Measurements from ENCODE around the gene SYTL3. TPM values are rescaled to one million over a fixed set of nuclear protein-coding genes. Genes with fewer than 3 reads are reported as not detected.

SYTL3 gene
- total and polyA plus RNA-seq, 10 of the 15 experiments (the other 5 are each of a cell fraction or from before 2014, with no cell fraction given): 3.3 to 12.1 (median 6.9) TPM

DNA sequence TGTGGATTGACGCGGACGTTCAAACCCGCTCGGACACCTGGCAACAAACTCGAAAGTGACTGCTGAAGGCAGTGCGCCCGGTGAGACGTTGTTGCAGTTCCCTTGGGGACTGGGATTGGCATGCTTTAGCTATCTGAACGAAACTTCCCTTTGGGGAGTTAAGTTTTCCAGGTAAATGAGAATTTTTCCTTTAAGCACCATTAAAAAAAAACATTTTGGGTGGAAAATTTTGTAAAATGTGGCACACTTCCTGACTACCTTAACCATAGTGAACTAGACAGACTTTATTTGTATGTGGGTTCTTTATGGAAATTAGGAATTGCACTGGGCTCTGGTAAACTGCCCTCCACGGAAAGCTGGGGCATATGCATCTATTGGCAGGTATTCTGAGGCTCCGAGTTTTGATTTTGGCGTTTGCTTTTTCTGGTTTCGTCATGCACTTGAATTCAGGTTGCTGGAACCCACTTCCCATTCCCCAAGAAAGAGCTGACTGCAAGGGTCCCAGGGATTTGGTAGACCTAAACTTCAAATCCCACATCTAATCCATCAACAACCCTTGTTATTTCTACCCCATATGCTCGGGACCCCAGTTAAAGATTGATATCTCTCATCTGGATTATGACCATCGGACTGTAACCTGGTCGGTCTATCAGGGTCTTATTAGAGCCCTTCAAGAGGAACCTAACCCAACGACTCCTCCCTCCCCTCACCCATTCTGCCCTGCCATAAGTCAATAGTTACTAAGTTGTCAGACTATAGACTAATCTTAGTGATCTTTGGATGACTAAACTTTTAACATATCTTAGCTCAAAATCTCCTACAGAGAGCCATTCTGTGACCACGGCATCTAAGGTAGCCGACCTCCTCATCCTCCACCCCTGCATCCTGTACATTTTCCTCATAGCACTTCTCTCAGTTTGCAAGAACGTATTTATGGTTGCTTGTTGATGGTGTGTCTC, 4.5 kb upstream of the SYTL3 start:
- Histone ChIP-seq H3K4me3 (peak overlapping the region; percentile 81), H3K27ac (ENCODE audit: control insufficient read depth, insufficient read depth) (peak overlapping the region; percentile 82), H3K4me2 (ENCODE audit: control insufficient read depth, insufficient read depth) (peak overlapping the region; percentile 92), H3K4me1 (ENCODE audit: control insufficient read depth, insufficient read depth, low read length) (peaks cover 29% of the 10 kb centered on the region), H3K36me3 (ENCODE audit: control insufficient read depth in 2 of 2, insufficient read depth in 2 of 2, low read length in 1 of 2) (no peaks in the 10 kb centered on the region), H3K27me3 (replicated peaks in 1 of 2; ENCODE audit: control insufficient read depth in 2 of 2, insufficient read depth in 2 of 2, low read length in 1 of 2) (no peaks in the 10 kb centered on the region), H3K9ac (ENCODE audit: control insufficient read depth, insufficient read depth, low read length) (peak overlapping the region; percentile 87), H3K9me3 (replicated peaks; ENCODE audit: control insufficient read depth, insufficient read depth, low read length) (no peaks in the 10 kb centered on the region), H3K79me2 (ENCODE audit: control insufficient read depth, insufficient read depth, low read length) (peaks cover 32% of the 10 kb centered on the region), H2AFZ (ENCODE audit: control insufficient read depth, low read depth, low read length) (peak overlapping the region; percentile 86), H4K20me1 (ENCODE audit: control insufficient read depth, insufficient read depth) (no peaks in the 10 kb centered on the region)
- intact Hi-C loops (cut with micrococcal nuclease; ENCODE audit: unreplicated experiment) (loop anchor here (5.0 kb wide), 2 partner anchors 47 to 172 kb away; partner anchors contain the start of gene EZR), in situ Hi-C loops (cut with MboI) (no loop called here)
- CTCF ChIA-PET: interaction anchor here (0.7 to 10.4 kb wide), 10 partner anchors 8 to 431 kb away, joined by 3 to 72 read pairs (median 8); no protein-coding TSS in a partner anchor
- SMC1A ChIA-PET (ENCODE audit: uncharacterized antibody, unreplicated experiment): interaction anchor here (0.7 to 5.4 kb wide), 9 partner anchors 8 to 427 kb away, joined by 3 to 41 read pairs (median 4); no protein-coding TSS in a partner anchor
- no peak for ATAC-seq
- BruUV-seq (replicated peaks): TSS peak; percentile 78
- RAD21 ChIA-PET (ENCODE audit: unreplicated experiment): interaction anchor here (0.8 to 3.4 kb wide), 10 partner anchors 8 to 400 kb away, joined by 3 to 28 read pairs (median 4); partner anchors contain the start of gene TAGAP
- POLR2A ChIA-PET: interaction anchor here (0.5 to 2.2 kb wide), 4 partner anchors 8 to 126 kb away, joined by 3 to 20 read pairs (median 6); no protein-coding TSS in a partner anchor
- 9% methylated on average over 21 of the region's 21 CpGs for WGBS (ENCODE audit: insufficient coverage, insufficient replicate concordance, low lambda C conversion rate, missing lambda C conversion rate)
- DNase-seq (ENCODE audit: low read depth, low spot score): no peak
- FAIRE-seq: peak; percentile 56
- no peak for TF ChIP-seq ASH2L (IDR thresholded peaks at IDR 0.05; ENCODE audit: borderline replicate concordance, low read depth)
- no peak for TF ChIP-seq CHD4 (IDR thresholded peaks at IDR 0.05)
- no peak for TF ChIP-seq MTA3 (IDR thresholded peaks at IDR 0.05; ENCODE audit: borderline replicate concordance, low read length)
- TF ChIP-seq HDAC2 (IDR thresholded peaks at IDR 0.05): no peak
- TF ChIP-seq PAX5 (IDR thresholded peaks at IDR 0.05; ENCODE audit: borderline replicate concordance, low read depth, low read length): no peak
- TF ChIP-seq NFXL1 (IDR thresholded peaks at IDR 0.05; ENCODE audit: borderline replicate concordance): no peak
- no peak for TF ChIP-seq NR2C2 (IDR thresholded peaks at IDR 0.05; ENCODE audit: borderline replicate concordance, control insufficient read depth, insufficient read length, low read depth)
- TF ChIP-seq, protein P1, sequence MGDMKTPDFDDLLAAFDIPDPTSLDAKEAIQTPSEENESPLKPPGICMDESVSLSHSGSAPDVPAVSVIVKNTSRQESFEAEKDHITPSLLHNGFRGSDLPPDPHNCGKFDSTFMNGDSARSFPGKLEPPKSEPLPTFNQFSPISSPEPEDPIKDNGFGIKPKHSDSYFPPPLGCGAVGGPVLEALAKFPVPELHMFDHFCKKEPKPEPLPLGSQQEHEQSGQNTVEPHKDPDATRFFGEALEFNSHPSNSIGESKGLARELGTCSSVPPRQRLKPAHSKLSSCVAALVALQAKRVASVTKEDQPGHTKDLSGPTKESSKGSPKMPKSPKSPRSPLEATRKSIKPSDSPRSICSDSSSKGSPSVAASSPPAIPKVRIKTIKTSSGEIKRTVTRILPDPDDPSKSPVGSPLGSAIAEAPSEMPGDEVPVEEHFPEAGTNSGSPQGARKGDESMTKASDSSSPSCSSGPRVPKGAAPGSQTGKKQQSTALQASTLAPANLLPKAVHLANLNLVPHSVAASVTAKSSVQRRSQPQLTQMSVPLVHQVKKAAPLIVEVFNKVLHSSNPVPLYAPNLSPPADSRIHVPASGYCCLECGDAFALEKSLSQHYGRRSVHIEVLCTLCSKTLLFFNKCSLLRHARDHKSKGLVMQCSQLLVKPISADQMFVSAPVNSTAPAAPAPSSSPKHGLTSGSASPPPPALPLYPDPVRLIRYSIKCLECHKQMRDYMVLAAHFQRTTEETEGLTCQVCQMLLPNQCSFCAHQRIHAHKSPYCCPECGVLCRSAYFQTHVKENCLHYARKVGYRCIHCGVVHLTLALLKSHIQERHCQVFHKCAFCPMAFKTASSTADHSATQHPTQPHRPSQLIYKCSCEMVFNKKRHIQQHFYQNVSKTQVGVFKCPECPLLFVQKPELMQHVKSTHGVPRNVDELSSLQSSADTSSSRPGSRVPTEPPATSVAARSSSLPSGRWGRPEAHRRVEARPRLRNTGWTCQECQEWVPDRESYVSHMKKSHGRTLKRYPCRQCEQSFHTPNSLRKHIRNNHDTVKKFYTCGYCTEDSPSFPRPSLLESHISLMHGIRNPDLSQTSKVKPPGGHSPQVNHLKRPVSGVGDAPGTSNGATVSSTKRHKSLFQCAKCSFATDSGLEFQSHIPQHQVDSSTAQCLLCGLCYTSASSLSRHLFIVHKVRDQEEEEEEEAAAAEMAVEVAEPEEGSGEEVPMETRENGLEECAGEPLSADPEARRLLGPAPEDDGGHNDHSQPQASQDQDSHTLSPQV (IDR thresholded peaks at IDR 0.05): no peak
- TF ChIP-seq, protein P2, sequence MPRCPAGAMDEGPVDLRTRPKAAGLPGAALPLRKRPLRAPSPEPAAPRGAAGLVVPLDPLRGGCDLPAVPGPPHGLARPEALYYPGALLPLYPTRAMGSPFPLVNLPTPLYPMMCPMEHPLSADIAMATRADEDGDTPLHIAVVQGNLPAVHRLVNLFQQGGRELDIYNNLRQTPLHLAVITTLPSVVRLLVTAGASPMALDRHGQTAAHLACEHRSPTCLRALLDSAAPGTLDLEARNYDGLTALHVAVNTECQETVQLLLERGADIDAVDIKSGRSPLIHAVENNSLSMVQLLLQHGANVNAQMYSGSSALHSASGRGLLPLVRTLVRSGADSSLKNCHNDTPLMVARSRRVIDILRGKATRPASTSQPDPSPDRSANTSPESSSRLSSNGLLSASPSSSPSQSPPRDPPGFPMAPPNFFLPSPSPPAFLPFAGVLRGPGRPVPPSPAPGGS (IDR thresholded peaks at IDR 0.05; ENCODE audit: borderline replicate concordance, insufficient read depth, low read depth, low read length, poor library complexity, severe bottlenecking): no peak
- TF ChIP-seq RELA (IDR thresholded peaks at IDR 0.05; ENCODE audit: borderline replicate concordance, partially characterized antibody): no peak
- no peak; the same call in 1 of the 2 replicates for TF ChIP-seq GATAD2B (conservative IDR thresholded peaks at IDR 0.05; ENCODE audit: low read depth)
- 0 out of 2 replicates have a peak, but pooled peaks have one; percentile 24 for TF ChIP-seq CREM (IDR thresholded peaks at IDR 0.05; ENCODE audit: low read depth)
- TF ChIP-seq, protein P3, sequence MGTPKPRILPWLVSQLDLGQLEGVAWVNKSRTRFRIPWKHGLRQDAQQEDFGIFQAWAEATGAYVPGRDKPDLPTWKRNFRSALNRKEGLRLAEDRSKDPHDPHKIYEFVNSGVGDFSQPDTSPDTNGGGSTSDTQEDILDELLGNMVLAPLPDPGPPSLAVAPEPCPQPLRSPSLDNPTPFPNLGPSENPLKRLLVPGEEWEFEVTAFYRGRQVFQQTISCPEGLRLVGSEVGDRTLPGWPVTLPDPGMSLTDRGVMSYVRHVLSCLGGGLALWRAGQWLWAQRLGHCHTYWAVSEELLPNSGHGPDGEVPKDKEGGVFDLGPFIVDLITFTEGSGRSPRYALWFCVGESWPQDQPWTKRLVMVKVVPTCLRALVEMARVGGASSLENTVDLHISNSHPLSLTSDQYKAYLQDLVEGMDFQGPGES (IDR thresholded peaks at IDR 0.05): no peak
- no peak for TF ChIP-seq PAX8 (IDR thresholded peaks at IDR 0.05)

Measured in GM12878 (cell line).